ENCODE data around the gene SERPINB7.

GRCh38 chr18:63752636-63753035 is 22.6 kb upstream of the SERPINB7 start:
- no peak for TF ChIP-seq POLR2A (IDR thresholded peaks at IDR 0.05; ENCODE audit: low read length)
- TF ChIP-seq GATA1 (IDR thresholded peaks at IDR 0.05; ENCODE audit: low read depth, low read length): no peak
